IMR-90 (cell line): ENCODE measurements around the gene MRTFA. TPM values are rescaled to one million over a fixed set of nuclear protein-coding genes. Genes with fewer than 3 reads are reported as not detected.

ENCODE experiments used
- ATAC-seq: fragments of 200-7000 bp; cut with Tn5 transposase; 2 replicates; pipeline ENCODE4 v1.9.1; 2020; ENCODE audit warnings: low read depth, mild to moderate bottlenecking, moderate library complexity
- BruUV-seq: library from RNA; stranded (reverse); fragments of 400-500 nt; replicated peaks from 2 replicates; lab custom pipeline; 2021; lab: Mats Ljungman, UMichigan
- CTCF ChIA-PET: fragments of 300-600 bp; formaldehyde crosslinking; extraction: SDS; loops from one replicate; lab custom pipeline; 2021; ENCODE audit warnings: antibody characterized with exemption; lab: Yijun Ruan, JAX
- POLR2A ChIA-PET: fragments of 300-600 bp; sonication (Branson Sonifier 250); formaldehyde crosslinking; loops from one replicate; lab custom pipeline; 2022; ENCODE audit warnings: antibody characterized with exemption; ENCODE audit not compliant: unreplicated experiment; lab: Charles Lee
- DNase-seq: peaks from one replicate; pipeline ENCODE4 v3.0.0; 2013
- H2AFZ ChIP-seq: replicated peaks from 2 replicates; pipeline ENCODE3; 2013; ENCODE audit warnings: low read length, mild to moderate bottlenecking; ENCODE audit not compliant: poor library complexity
- H2AK5ac ChIP-seq: 2 replicates; pipeline ENCODE4 v1.6.1; 2013; ENCODE audit warnings: low read depth, low read length, inconsistent platforms
- H2AK9ac ChIP-seq: replicated peaks from 2 replicates; pipeline ENCODE3; 2013; ENCODE audit warnings: mild to moderate bottlenecking, low read depth, low read length, moderate library complexity; ENCODE audit not compliant: poor library complexity
- H2BK120ac ChIP-seq: 2 replicates; pipeline ENCODE4 v1.6.1; 2013; ENCODE audit warnings: low read depth, low read length, inconsistent platforms
- H2BK15ac ChIP-seq: 3 replicates; pipeline ENCODE4 v1.6.1; 2013; ENCODE audit warnings: low read depth, low read length, inconsistent platforms
- H2BK20ac ChIP-seq: 2 replicates; pipeline ENCODE4 v1.6.1; 2013; ENCODE audit warnings: low read depth, mild to moderate bottlenecking, inconsistent platforms, low read length, moderate library complexity
- H2BK5ac ChIP-seq: 2 replicates; pipeline ENCODE4 v1.6.1; 2013; ENCODE audit warnings: mild to moderate bottlenecking, low read depth, low read length, inconsistent platforms; ENCODE audit not compliant: poor library complexity, severe bottlenecking
- H3K14ac ChIP-seq: replicated peaks from 2 replicates; pipeline ENCODE4 v1.6.1; 2013; ENCODE audit warnings: low read depth, low read length, inconsistent platforms
- H3K18ac ChIP-seq: 2 replicates; pipeline ENCODE4 v1.6.1; 2013; ENCODE audit warnings: low read depth, low read length, control low read depth
- H3K23ac ChIP-seq: 2 replicates; pipeline ENCODE4 v1.6.1; 2013; ENCODE audit warnings: low read depth, low read length, inconsistent platforms
- H3K27ac ChIP-seq: 2 replicates; pipeline ENCODE4 v1.5.1; 2013; ENCODE audit warnings: mild to moderate bottlenecking, control low read depth, low read length; ENCODE audit not compliant: insufficient read depth
- H3K27me3 ChIP-seq: 2 replicates; pipeline ENCODE4 v1.6.1; 2013; ENCODE audit warnings: low read length; ENCODE audit not compliant: control insufficient read depth, insufficient read depth
- H3K36me3 ChIP-seq: 2 replicates; pipeline ENCODE4 v1.6.1; 2013; ENCODE audit warnings: low read length, mixed read lengths; ENCODE audit not compliant: control insufficient read depth, insufficient read depth
- H3K4ac ChIP-seq: 2 replicates; pipeline ENCODE4 v1.6.1; 2013; ENCODE audit warnings: low read depth, low read length, inconsistent platforms
- H3K4me1 ChIP-seq: 2 replicates; pipeline ENCODE4 v1.6.1; 2013; ENCODE audit warnings: low read length, mixed read lengths; ENCODE audit not compliant: control insufficient read depth, insufficient read depth
- H3K4me2 ChIP-seq: 2 replicates; pipeline ENCODE4 v1.6.1; 2013; ENCODE audit warnings: low read depth, mild to moderate bottlenecking, control low read depth, low read length, moderate library complexity
- H3K4me3 ChIP-seq: 2 replicates; pipeline ENCODE4 v1.5.1; 2013; ENCODE audit warnings: low read depth, mild to moderate bottlenecking, control low read depth, low read length, moderate library complexity; ENCODE audit not compliant: insufficient read depth
- H3K56ac ChIP-seq: 2 replicates; pipeline ENCODE4 v1.6.1; 2013; ENCODE audit warnings: low read length, inconsistent platforms; ENCODE audit not compliant: insufficient read depth; ENCODE audit errors: extremely low read depth
- H3K79me1 ChIP-seq, 2 experiments: 2 replicates each; pipeline ENCODE4 v1.6.1; 2013; ENCODE audit warnings: low read length in 2 of 2, inconsistent platforms in 1 of 2, low read depth in 1 of 2
- H3K9ac ChIP-seq: 2 replicates; pipeline ENCODE4 v1.6.1; 2013; ENCODE audit warnings: low read depth, low read length, control low read depth
- H3K9me1 ChIP-seq: 2 replicates; pipeline ENCODE4 v1.6.1; 2013; ENCODE audit warnings: low read length, inconsistent platforms; ENCODE audit not compliant: insufficient read depth
- H3K9me3 ChIP-seq: 2 replicates; pipeline ENCODE4 v1.6.1; 2013; ENCODE audit warnings: low read length; ENCODE audit not compliant: control insufficient read depth, insufficient read depth
- H4K20me1 ChIP-seq: 2 replicates; pipeline ENCODE4 v1.6.1; 2013; ENCODE audit warnings: low read length, inconsistent platforms; ENCODE audit not compliant: insufficient read depth
- H4K5ac ChIP-seq: 2 replicates; pipeline ENCODE4 v1.6.1; 2013; ENCODE audit warnings: mild to moderate bottlenecking, low read depth, low read length, control low read depth
- H4K8ac ChIP-seq, 2 experiments: 2 replicates each; pipeline ENCODE4 v1.6.1; 2013; ENCODE audit warnings: low read depth in 2 of 2, low read length in 2 of 2, control low read depth in 1 of 2, inconsistent platforms in 1 of 2
- H4K91ac ChIP-seq: 2 replicates; pipeline ENCODE4 v1.6.1; 2013; ENCODE audit warnings: low read depth, low read length, inconsistent platforms; ENCODE audit not compliant: insufficient read depth
- RCOR1 ChIP-seq: IDR thresholded peaks from 2 replicates; pipeline ENCODE4 v1.6.1; 2012; ENCODE audit warnings: mild to moderate bottlenecking, low read length, improper control_type of control experiment; ENCODE audit not compliant: insufficient replicate concordance
- WGBS, 2 experiments: methylation state at CpG; one replicate each; pipeline versions ENCODE4 v1.1.5 to v1.1.7; 2013; ENCODE audit warnings: missing lambda C conversion rate in 2 of 2; ENCODE audit not compliant: insufficient read length in 1 of 2; ENCODE audit errors: extremely low coverage in 2 of 2; 5-methylcytosine and 5-hydroxymethylcytosine counted together
- dilution Hi-C: fragments of 300-500 bp; cut with HindIII; formaldehyde crosslinking; loops from one replicate; pipeline ENCODE4 v1.14.3; 2018; ENCODE audit warnings: low sequenced_read_pairs; ENCODE audit not compliant: unreplicated experiment
- in situ Hi-C: fragments of 300-500 bp; cut with MboI; formaldehyde crosslinking; loops from 3 replicates; pipeline ENCODE4 v1.14.3; 2019; ENCODE audit warnings: low sequenced_read_pairs, inconsistent platforms, mixed read lengths
- intact Hi-C: fragments of 100-400 bp; cut with micrococcal nuclease; formaldehyde crosslinking; loops from 2 replicates; pipeline ENCODE4 v1.10.0; 2022
- polyA plus RNA-seq, 3 experiments: library from polyadenylated mRNA; depleted of rRNA; stranded (reverse); fragments of >200 nt; gene quantifications; 2 replicates each; pipeline ENCODE4 v1.2.3, GENCODE V29; 2012; ENCODE audit warnings: low replicate concordance in 1 of 3
- total RNA-seq: library from RNA; depleted of rRNA; stranded (reverse); fragments of >200 nt; gene quantifications from 2 replicates; pipeline ENCODE4 v1.2.3, GENCODE V29; 2012

MRTFA gene
- total and polyA plus RNA-seq, 2 of the 4 experiments (the other 2 are of a cell fraction), result 12.5 to 17.2 TPM

- Histone ChIP-seq H4K8ac (no peak overlapping the region), H3K36me3 (no peaks in the 10 kb centered on the region), H3K9me3 (no peaks in the 10 kb centered on the region), H3K4me3 (no peak overlapping the region), H2AK5ac (no peak overlapping the region), H3K4me1 (peaks cover 17% of the 10 kb centered on the region), H3K27ac (no peak overlapping the region), H2BK20ac (no peak overlapping the region), H3K4me2 (peak overlapping the region; percentile 42; the same call in 1 of the 2 replicates), H3K79me1 (peaks cover 9 to 85% of the 10 kb centered on the region in 2 experiments; a peak in 3 of 4 replicates), H2BK120ac (no peak overlapping the region), H3K9ac (no peak overlapping the region), H3K14ac (no peak overlapping the region), H4K5ac (no peak overlapping the region), H3K56ac (no peak overlapping the region), H2AFZ (no peak overlapping the region), H3K27me3 (no peaks in the 10 kb centered on the region), H3K23ac (no peak overlapping the region), H2AK9ac (no peak overlapping the region), H2BK15ac (no peak overlapping the region), H3K9me1 (peaks cover 15% of the 10 kb centered on the region), H4K20me1 (peaks cover 87% of the 10 kb centered on the region), H4K91ac (no peak overlapping the region), H3K18ac (no peak overlapping the region), H2BK5ac (peak overlapping the region; percentile 22), H3K4ac (no peak overlapping the region)
- ChIA-PET POLR2A (no interaction called here), CTCF (interaction anchor here (1.2 kb wide), 1 partner anchor 81 kb away, joined by 5 read pairs; no protein-coding TSS in a partner anchor)
- BruUV-seq, result no TSS peak
- intact Hi-C loops (no loop called here), dilution Hi-C loops (no loop called here), in situ Hi-C loops (no loop called here)
- no peak for TF ChIP-seq RCOR1
- WGBS, 2 experiments, result no CpG with 5 or more reads among the region's 1 CpG
- DNase-seq, result peak; percentile 42
- peak; percentile 42 for ATAC-seq
Measured at GRCh38 chr22:40605761-40606160, 30.8 kb downstream of the MRTFA start.
